Endodermal cell (in vitro differentiated cells): ENCODE data around the gene KLF16. TPM values are rescaled to one million over a fixed set of nuclear protein-coding genes. Genes with fewer than 3 reads are reported as not detected.

Source experiments
- DNase-seq: peaks from one replicate; pipeline ENCODE4 v3.0.0-alpha.2; 2017
- H3K27ac ChIP-seq: 2 replicates; pipeline ENCODE4 v1.5.1; 2013; ENCODE audit warnings: mild to moderate bottlenecking, low read depth, low read length, moderate library complexity
- H3K27me3 ChIP-seq: 2 replicates; pipeline ENCODE4 v1.6.1; 2013; ENCODE audit warnings: mild to moderate bottlenecking, low read length, moderate library complexity; ENCODE audit not compliant: insufficient read depth, control insufficient read depth, poor library complexity, severe bottlenecking
- H3K36me3 ChIP-seq: 2 replicates; pipeline ENCODE4 v1.7.0; 2013; ENCODE audit warnings: mild to moderate bottlenecking, low read length, moderate library complexity; ENCODE audit not compliant: control insufficient read depth, insufficient read depth
- H3K4me1 ChIP-seq: one replicate; pipeline ENCODE4 v1.7.0; 2013; ENCODE audit warnings: low read length; ENCODE audit not compliant: control insufficient read depth, insufficient read depth
- H3K4me3 ChIP-seq: 2 replicates; pipeline ENCODE4 v1.5.1; 2013; ENCODE audit warnings: mild to moderate bottlenecking, low read length, moderate library complexity
- H3K9ac ChIP-seq: 2 replicates; pipeline ENCODE4 v1.6.1; 2013; ENCODE audit warnings: mild to moderate bottlenecking, low read length, moderate library complexity; ENCODE audit not compliant: poor library complexity, severe bottlenecking; ENCODE audit errors: extremely low read depth
- H3K9me3 ChIP-seq: 2 replicates; pipeline ENCODE4 v1.6.1; 2013; ENCODE audit warnings: mild to moderate bottlenecking, low read length, moderate library complexity; ENCODE audit not compliant: control insufficient read depth
- H3K27ac Mint-ChIP-seq: 2 replicates; pipeline ENCODE4 v1.8.0; 2020; ENCODE audit warnings: mixed read lengths
- H3K27me3 Mint-ChIP-seq: 2 replicates; pipeline ENCODE4 v1.8.0; 2021; ENCODE audit warnings: mild to moderate bottlenecking, mixed read lengths; ENCODE audit not compliant: insufficient read depth
- H3K36me3 Mint-ChIP-seq: 2 replicates; pipeline ENCODE4 v1.8.0; 2020; ENCODE audit warnings: low read depth, mixed read lengths
- H3K4me1 Mint-ChIP-seq: 2 replicates; pipeline ENCODE4 v1.8.0; 2020; ENCODE audit warnings: mixed read lengths
- H3K4me3 Mint-ChIP-seq: 2 replicates; pipeline ENCODE4 v1.8.0; 2020; ENCODE audit warnings: mild to moderate bottlenecking, moderate library complexity, mixed read lengths
- H3K9me3 Mint-ChIP-seq: 2 replicates; pipeline ENCODE4 v1.8.0; 2020; ENCODE audit warnings: mild to moderate bottlenecking, mixed read lengths
- WGBS, 2 experiments: methylation state at CpG; one replicate each; pipeline versions ENCODE4 v1.1.5 to v1.1.7; 2013; ENCODE audit warnings: missing lambda C conversion rate in 2 of 2, mixed read lengths in 1 of 2; ENCODE audit not compliant: insufficient coverage in 1 of 2, insufficient read length in 1 of 2; 5-methylcytosine and 5-hydroxymethylcytosine counted together
- total RNA-seq, 2 donors: library from RNA; stranded (reverse); fragmentation: NEBNext Ultra II Directional in 1 of 2; extraction: Animal tissue kit (Norgen Biotek cat#: 25700) in 1 of 2; gene quantifications; 2 replicates in 1 of 2; 3 replicates in 1 of 2; pipeline ENCODE4 v1.2.1, GENCODE V29; 2021
- TF ChIP-seq, protein P1 (sequence below): fragments of 200-600 bp; sonication (generic); conservative IDR thresholded peaks from 2 replicates; pipeline ENCODE4 v1.5.0; 2021; ENCODE audit warnings: antibody characterized with exemption, mild to moderate bottlenecking

Gene KLF16
- total RNA-seq, 2 donors from 2014 or later = 39.0 to 42.9 TPM

DNA sequence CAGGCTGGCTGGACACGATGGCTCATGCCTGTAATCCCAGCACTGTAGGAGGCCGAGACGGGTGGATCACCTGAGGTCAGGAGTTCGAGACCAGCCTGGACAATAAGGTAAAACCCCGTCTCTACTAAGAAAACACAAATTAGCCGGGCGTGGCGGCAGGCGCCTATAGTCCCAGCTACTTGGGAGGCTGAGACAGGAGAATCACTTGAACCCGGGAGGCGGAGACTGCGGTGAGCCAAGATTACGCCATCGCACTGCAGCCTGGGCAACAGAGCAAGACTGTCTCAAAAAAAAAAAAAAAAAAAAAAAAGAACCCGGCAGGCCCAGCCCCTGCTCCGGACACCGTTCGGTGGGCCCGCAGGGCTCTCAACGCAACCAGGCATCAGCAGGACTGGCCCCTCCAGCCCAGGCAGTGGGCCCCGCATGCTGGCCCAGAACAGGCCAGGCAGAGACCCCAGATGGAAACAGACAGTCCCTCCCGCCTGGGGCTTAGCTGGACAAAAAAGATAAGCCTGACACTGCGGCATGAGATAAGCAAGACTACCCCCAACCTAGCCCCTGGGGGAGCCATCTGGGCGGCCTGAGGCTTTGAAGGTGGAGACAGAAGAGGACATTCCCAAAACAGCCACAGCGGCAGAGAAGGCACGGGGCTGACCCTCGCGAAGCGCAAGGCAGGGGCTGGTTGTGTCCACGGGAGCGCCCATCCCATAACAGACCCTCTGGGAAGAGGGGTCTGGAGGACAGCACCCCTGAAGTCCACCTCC is 26.7 kb downstream of the KLF16 start:
- Histone ChIP-seq H3K9me3 (no peaks in the 10 kb centered on the region), H3K4me3 (no peak overlapping the region), H3K4me1 (peaks cover 3% of the 10 kb centered on the region), H3K27me3 (no peaks in the 10 kb centered on the region), H3K27ac (no peak overlapping the region), H3K9ac (no peak overlapping the region), H3K36me3 (peaks cover 8% of the 10 kb centered on the region)
- H3K4me3 Mint-ChIP-seq = no peak overlapping the region
- no peak overlapping the region for H3K27ac Mint-ChIP-seq
- H3K27me3 Mint-ChIP-seq = no peaks in the 10 kb centered on the region
- no peaks in the 10 kb centered on the region for H3K4me1 Mint-ChIP-seq
- TF ChIP-seq, protein P1, sequence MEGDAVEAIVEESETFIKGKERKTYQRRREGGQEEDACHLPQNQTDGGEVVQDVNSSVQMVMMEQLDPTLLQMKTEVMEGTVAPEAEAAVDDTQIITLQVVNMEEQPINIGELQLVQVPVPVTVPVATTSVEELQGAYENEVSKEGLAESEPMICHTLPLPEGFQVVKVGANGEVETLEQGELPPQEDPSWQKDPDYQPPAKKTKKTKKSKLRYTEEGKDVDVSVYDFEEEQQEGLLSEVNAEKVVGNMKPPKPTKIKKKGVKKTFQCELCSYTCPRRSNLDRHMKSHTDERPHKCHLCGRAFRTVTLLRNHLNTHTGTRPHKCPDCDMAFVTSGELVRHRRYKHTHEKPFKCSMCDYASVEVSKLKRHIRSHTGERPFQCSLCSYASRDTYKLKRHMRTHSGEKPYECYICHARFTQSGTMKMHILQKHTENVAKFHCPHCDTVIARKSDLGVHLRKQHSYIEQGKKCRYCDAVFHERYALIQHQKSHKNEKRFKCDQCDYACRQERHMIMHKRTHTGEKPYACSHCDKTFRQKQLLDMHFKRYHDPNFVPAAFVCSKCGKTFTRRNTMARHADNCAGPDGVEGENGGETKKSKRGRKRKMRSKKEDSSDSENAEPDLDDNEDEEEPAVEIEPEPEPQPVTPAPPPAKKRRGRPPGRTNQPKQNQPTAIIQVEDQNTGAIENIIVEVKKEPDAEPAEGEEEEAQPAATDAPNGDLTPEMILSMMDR = no peak
- peaks cover 2% of the 10 kb centered on the region for H3K36me3 Mint-ChIP-seq
- H3K9me3 Mint-ChIP-seq = no peaks in the 10 kb centered on the region
- WGBS, 2 experiments = 95% methylated on average over 15 to 31 of the region's 31 CpGs
- no peak for DNase-seq

GRCh38 chr19:1833540-1833939 is 29.8 kb downstream of the KLF16 start:
- WGBS, 2 experiments = 90 to 93% methylated on average over 12 to 15 of the region's 15 CpGs
- Mint-ChIP-seq H3K4me3 (no peak overlapping the region), H3K27me3 (no peaks in the 10 kb centered on the region), H3K27ac (no peak overlapping the region), H3K36me3 (peaks cover 11% of the 10 kb centered on the region), H3K4me1 (no peaks in the 10 kb centered on the region), H3K9me3 (no peaks in the 10 kb centered on the region)
- H3K9me3 ChIP-seq = no peaks in the 10 kb centered on the region
- no peak overlapping the region for H3K9ac ChIP-seq
- H3K27me3 ChIP-seq = no peaks in the 10 kb centered on the region
- H3K4me1 ChIP-seq = peaks cover 3% of the 10 kb centered on the region
- no peak overlapping the region for H3K27ac ChIP-seq
- TF ChIP-seq, protein P1 = no peak
- DNase-seq = no peak
- peaks cover 8% of the 10 kb centered on the region for H3K36me3 ChIP-seq
- no peak overlapping the region for H3K4me3 ChIP-seq

DNA sequence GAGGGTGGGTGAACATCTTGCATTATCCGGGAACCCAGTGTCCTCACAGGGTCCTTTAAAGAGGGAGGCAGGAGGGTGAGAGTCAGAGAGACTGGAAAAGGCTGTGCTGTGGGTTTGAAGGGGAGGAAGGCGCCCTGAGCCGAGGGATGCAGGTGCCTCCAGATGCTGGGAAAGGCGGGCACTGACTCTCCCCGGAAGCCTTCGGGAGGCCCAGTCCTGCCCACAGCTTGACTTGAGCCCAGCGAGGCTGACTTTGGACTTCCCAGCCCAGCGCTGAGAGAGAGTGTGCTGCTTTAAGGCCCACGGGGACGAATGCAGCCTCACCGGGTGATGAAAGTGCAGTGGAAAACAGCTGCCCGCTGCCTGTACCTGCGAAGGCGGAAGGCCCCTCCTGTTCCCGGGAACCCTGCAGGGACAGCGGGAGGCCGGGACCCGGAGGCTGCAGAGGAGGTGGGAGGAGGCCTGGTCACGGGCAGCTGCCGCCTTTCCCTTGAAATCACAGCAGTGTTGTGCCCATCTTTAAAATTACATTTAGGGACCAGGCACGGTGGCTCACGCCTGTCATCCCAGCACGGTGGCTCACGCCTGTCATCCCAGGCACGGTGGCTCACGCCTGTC is 31.2 kb downstream of the KLF16 start:
- WGBS, 2 experiments = 87 to 93% methylated on average over 20 to 26 of the region's 26 CpGs
- peaks cover 8% of the 10 kb centered on the region for H3K36me3 ChIP-seq
- no peak overlapping the region for H3K4me3 ChIP-seq
- Mint-ChIP-seq H3K27me3 (no peaks in the 10 kb centered on the region), H3K9me3 (no peaks in the 10 kb centered on the region), H3K36me3 (peaks cover 11% of the 10 kb centered on the region), H3K4me1 (no peaks in the 10 kb centered on the region), H3K27ac (no peak overlapping the region), H3K4me3 (no peak overlapping the region)
- H3K9me3 ChIP-seq = no peaks in the 10 kb centered on the region
- TF ChIP-seq, protein P1 = no peak
- H3K27me3 ChIP-seq = no peaks in the 10 kb centered on the region
- no peak overlapping the region for H3K9ac ChIP-seq
- no peak for DNase-seq
- H3K4me1 ChIP-seq = no peaks in the 10 kb centered on the region
- no peak overlapping the region for H3K27ac ChIP-seq
